Fibroblast of skin of right quadriceps (primary cell): ENCODE measurements around the gene RELL2.

Source experiments
- DNase-seq: peaks from one replicate; pipeline ENCODE4 v3.0.0-alpha.2; 2013

Gene RELL2

GRCh38 chr5:141680751-141681201 is 44.0 kb downstream of the RELL2 start:
- no peak for DNase-seq

DNA sequence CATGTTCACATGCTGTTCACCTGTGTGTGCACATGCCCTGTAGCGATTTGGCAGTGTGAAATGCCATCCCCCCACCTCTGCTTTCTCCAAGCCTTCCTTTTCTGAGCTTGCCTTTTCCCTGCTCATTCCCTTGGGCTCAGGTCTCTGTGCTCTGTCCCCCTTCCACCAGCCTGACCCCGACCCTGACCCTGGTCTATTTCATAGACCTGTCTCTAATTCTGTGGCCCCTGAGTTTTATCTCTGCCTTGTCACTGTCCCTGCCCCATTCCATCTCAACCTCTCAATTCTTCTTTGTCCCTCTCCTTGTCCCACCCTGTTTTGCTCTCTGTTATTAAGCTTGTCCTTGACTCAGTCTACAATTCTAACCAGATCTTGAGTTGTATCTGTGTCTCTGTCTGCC is 44.5 kb downstream of the RELL2 start:
- DNase-seq, result no peak

- peak; percentile 84 for DNase-seq
Measured at GRCh38 chr5:141681695-141682641, 45.2 kb downstream of the RELL2 start, which contains the start of gene ARAP3. ARAP3 (minus strand) TSS chr5:141682230; CDS start chr5:141680486, 1,744 bp downstream.

GRCh38 chr5:141683596-141684141 is 46.9 kb downstream of the RELL2 start:
- no peak for DNase-seq

- no peak for DNase-seq
Measured at GRCh38 chr5:141685591-141685990, 48.8 kb downstream of the RELL2 start.

- DNase-seq, result no peak
Measured at GRCh38 chr5:141686648-141687416, 50.0 kb downstream of the RELL2 start.
